NCI-H1436 (cell line): ENCODE data around the gene KANSL1L.

Experiments used
- DNase-seq: peaks from one replicate; lab custom pipeline; 2025; lab: John Stamatoyannopoulos, UW

KANSL1L gene

GRCh38 chr2:210086292-210086691 is 84.9 kb downstream of the KANSL1L start:
- no peak for DNase-seq

- DNase-seq: peak; percentile 12
Measured at GRCh38 chr2:210072922-210073509, 98.2 kb downstream of the KANSL1L start.

- DNase-seq: no peak
Measured at GRCh38 chr2:210072493-210072892, 98.7 kb downstream of the KANSL1L start.

DNA sequence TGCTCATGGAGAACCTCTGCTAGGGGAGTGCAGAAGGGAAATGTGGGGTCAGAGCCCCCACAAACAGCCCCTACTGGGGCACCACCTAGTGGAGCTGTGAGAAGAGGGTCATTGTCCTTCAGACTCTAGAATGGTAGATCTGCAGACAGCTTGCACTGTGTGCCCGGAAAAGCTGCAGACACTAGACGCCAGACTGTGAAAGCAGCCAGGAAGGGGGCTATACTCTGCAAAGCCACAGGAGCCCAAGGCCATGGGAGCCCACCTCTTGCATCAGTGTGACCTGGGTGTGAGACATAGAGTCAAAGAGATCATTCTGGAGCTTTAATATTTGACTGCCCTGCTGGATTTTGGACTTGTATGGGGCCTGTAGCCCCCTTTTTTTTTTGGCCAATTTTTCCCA is 107.9 kb downstream of the KANSL1L start:
- no peak for DNase-seq

DNA sequence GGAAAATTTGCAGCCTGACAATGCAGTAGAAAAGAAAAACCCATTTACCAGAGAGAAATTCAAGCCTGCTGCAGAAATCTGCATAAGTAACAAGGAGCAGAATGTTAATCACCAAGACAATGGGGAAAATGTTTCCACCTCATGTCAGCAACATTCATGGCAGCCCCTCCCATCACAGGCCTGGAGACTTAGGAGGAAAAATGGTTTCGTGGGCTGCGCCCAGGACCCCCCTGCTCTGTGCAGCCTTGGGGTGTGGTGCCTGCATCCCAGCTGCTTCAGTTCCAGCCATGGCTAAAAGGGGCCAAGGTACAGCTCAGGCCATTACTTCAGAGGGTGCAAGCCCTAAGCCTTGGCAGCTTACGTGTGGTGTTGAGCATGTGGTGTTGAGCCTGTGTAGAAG is 115.4 kb downstream of the KANSL1L start:
- DNase-seq: no peak

GRCh38 chr2:210054696-210055095 is 116.5 kb downstream of the KANSL1L start:
- DNase-seq: no peak

DNA sequence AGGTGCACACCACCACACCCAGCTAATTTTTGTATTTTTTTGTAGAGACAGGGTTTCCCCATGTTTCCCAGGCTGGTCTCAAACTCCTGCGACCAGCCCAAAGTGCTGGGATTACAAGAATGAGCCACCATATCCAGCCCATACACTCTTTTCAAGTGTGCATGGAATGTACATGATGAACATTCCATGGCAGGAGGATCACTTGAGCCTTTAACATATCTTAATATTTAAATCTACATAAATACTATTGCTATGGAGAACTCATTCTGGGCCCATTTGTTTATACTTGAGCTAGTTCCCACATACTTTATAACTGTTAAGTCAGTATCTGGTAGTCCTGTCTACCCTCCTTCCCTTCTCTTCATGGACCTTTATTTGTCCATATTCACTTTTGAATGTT is 120.3 kb downstream of the KANSL1L start:
- no peak for DNase-seq

- DNase-seq: no peak
Measured at GRCh38 chr2:210049831-210050230, 121.4 kb downstream of the KANSL1L start.

DNA sequence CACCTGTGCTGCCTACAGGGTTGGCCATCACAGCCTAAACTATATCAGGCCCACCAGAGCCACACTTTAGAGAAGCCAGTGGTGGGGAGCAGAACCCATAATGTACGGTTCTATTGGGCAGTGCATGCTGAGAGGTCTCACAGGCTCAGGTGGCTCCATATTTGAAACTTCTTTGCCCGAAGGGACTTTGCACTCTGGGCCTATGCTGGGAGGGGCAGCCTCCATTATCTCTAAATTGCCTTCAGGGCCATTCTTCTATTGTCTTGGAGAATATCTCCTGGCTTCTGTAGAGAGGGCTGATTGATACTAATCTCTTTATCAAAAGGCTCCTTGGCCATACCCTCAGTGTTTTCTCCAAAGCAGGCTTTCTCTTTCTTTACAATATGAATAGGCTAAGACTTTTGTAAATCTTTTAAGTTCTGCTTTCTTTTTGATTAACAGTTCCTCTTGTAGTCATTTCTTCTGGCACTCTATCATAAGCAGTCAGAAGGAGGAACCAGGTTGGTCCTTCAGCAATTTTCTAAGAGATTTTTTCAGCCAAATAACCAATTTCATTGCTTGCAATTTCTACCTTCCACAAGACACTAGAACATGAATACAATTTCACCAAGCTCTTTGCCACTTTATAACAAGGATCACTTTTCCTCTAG is 124.2 kb downstream of the KANSL1L start:
- DNase-seq: no peak

- DNase-seq: no peak
Measured at GRCh38 chr2:210038078-210038477, 133.1 kb downstream of the KANSL1L start.

DNA sequence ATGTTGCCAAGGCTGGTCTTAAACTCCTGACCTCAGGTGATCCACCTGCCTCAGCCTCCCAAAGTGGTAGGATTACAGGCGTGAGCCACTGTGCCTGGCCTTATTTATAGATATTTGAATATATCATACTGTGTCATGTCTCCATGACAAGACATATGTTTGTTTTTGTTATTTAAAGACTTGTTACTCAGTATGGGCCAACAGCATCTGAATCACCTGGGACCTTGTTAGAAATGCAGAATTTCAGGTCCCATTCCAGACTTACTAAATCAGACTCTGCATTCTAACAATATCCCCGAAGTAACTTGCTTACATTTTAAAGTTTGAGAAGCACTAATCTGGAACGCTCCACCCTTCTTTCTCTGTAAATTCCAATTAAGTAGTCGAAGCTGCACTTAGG is 135.5 kb downstream of the KANSL1L start:
- no peak for DNase-seq

GRCh38 chr2:210034087-210034683 is 137.0 kb downstream of the KANSL1L start:
- DNase-seq: no peak

- no peak for DNase-seq
Measured at GRCh38 chr2:210028178-210028577, 143.0 kb downstream of the KANSL1L start.

DNA sequence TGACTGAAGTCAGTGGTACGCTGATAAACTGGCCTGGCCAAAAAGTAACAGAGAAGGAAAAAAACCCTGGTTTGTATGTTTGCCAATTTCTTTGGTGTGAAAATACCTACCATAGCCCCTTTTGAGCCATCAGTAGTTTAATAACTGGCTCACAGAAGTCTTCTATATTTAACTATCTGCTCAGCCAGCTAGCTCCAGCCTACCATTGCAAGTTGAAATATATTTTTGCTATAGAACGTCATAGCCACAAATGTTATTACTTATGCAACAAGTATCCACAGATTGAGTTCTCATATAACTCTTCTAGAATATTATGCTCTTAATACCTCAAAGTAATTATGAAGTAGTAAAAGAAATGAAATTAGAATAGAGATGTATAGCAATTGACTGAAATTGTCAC is 143.6 kb downstream of the KANSL1L start:
- no peak for DNase-seq

DNA sequence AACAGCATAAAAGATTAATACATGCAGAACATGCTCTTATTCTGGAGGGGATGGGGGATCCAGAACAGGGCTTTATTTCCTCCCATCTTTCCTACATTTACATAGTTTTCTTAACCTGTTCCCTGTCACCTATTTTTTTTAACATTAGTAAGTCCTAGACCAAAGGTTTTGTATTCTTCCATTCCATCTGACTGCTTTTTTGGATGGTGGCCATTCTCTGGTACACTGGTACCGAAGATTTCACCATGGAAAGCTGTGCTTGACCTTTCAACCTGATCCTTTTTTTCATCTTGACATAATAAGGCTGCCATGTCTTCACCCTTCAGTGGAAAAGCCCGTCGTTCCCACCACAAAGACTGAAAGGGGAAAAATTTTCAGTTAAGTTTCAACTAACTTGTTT is 148.4 kb downstream of the KANSL1L start:
- DNase-seq: no peak

DNA sequence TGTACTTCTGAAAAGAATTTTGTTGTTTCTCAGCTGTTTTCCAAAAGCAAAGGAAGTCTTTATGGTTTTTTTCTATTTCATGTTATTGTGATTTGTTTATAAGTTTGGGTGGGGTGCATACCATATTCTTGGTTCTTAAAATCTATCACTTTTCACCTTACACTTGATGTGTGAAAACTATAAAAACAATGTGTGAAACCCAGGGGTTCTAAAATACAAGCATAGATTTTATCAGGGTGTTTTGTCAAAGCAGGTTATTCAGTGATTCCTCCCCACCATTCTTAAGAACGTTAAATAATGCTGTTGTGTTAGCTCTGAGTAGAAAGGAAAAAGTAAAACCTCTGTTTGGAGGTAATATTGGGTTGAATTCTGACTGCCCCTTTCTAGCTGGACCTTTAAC is 151.1 kb downstream of the KANSL1L start:
- DNase-seq: no peak

DNA sequence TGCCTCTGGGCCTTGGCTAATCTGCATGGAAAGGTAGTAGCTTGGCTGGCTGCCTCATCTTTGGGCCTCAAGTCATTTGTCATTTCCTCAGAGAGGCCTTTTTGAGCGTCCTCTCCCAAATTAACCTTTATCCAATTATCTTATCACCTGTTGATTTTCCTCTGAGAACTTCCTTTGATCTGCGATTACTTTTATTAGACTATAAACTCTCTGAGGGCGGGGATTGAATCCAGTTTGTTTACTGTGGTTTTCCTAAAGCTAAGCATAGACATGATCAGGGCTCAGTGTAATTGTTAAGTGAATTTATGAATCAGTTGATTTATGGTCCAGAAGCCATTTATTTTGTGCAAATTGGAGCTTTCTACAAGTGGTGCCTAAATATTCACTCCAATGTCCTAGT is 161.3 kb downstream of the KANSL1L start:
- DNase-seq: no peak

GRCh38 chr2:210009126-210009525 is 162.1 kb downstream of the KANSL1L start:
- no peak for DNase-seq

- no peak for DNase-seq
Measured at GRCh38 chr2:210007895-210008294, 163.3 kb downstream of the KANSL1L start.

DNA sequence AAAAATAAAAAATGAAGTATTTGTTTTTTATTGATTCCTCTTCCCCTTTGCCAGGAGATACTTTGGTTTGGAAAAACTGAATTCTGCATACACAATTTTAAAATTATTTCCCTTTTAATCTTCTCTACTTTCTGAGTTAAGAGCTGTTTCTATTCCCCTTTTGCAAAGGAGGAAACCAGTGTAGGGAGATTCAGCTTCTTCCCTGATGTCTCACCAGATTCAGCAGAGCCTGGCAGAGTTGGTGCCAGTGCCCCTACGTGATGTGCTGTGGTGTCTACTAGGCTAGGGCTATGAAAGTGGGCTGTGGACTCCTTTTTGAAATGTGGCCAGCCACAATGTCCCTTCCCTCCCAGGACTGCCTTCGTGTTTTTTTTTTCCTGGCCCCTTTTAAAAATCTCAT is 166.3 kb downstream of the KANSL1L start:
- no peak for DNase-seq

DNA sequence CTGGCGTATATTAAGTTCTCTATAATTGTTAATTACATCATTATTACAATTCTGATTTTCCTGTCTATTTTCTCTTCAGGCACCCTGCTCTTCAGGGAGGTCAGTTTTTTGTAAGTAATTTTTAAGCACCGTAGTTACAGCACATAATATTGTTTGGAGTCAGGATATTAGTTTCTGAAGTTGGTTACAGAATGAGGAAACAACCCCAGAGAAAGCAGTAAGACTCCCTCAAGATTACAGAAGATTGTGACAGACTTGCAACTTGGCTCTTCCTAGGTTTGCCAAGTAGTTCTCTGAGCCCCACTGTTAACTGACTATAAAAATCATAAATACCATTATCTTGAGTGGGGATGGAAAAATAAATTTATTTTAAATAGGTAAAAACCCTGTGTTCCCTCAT is 167.8 kb downstream of the KANSL1L start:
- DNase-seq: no peak

DNA sequence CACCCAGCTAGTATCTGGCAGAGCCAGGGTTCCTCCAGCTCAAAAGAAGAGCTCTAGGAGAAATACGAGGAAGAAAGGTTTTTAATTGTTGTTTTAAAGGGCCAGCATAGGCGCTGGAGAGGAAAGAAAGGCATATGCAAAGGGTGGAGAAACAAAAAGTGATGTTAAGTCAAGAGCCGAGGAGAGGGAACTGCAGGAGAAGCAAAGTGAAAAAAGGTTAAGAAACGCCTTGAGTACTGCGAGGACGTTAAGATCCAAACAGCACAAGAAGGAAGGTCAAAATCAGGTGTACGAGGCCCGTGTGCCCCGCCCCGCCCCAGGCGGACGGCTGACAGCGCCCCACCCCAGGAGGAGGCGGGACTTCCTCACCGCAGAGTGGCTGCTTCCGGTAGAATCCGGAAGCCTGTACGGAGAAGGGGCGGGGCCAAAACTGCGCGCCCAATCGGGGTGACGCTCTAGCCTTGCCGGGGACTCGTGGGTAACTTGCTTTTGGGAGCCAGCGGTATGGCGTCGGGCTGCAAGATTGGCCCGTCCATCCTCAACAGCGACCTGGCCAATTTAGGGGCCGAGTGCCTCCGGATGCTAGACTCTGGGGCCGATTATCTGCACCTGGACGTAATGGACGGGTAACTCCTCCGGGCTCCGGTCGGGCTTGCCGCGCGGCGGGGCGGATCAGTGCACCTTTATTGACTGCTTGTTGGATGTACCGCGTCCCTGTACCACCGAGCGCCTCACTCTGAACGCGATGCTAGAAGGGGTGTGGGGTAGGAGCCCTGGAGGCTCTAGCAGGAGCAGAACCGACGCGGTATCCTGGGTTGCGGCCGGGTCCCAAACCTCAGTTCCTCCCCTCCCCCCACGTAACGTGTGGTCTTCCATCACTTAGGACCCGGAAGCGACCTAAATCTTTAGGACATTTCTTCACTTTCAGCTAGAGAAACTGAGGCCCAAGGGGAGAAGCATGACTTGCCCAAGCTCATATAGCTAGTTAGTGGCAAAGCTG is 168.8 kb downstream of the KANSL1L start, which contains the start of gene RPE:
Gene RPE (plus strand): TSS at position 481 of the 1,000 bp plus-strand sequence. CDS start 24 bp downstream, at position 505.
- DNase-seq: peak; percentile 96
